A673 (cell line): ENCODE results near the gene FCRL6. TPM values are rescaled to one million over a fixed set of nuclear protein-coding genes. Genes with fewer than 3 reads are reported as not detected.

Source experiments
- BruUV-seq: library from RNA; stranded (reverse); fragments of 400-500 nt; replicated peaks from 2 replicates; lab custom pipeline; 2021; lab: Mats Ljungman, UMichigan
- CTCF ChIA-PET: fragments of 300-600 bp; sonication (Branson Sonifier 250); formaldehyde crosslinking; loops from one replicate; lab custom pipeline; 2022; ENCODE audit warnings: antibody characterized with exemption; lab: Charles Lee
- POLR2A ChIA-PET: fragments of 300-600 bp; sonication (Branson Sonifier 250); formaldehyde crosslinking; loops from one replicate; lab custom pipeline; 2022; ENCODE audit warnings: antibody characterized with exemption; ENCODE audit not compliant: low non-redundant PET; lab: Charles Lee
- DNase-seq: peaks from one replicate; pipeline ENCODE4 v3.0.0-alpha.2; 2015; ENCODE audit warnings: low spot score
- H3K27ac ChIP-seq: fragments of 200-600 bp; sonication (generic); 2 replicates; pipeline ENCODE4 v1.5.1; 2016; ENCODE audit warnings: mixed run types, low read depth, mild to moderate bottlenecking, mixed read lengths, antibody characterized with exemption, low read length; ENCODE audit not compliant: poor library complexity, severe bottlenecking
- H3K27me3 ChIP-seq: fragments of 200-600 bp; sonication (generic); replicated peaks from 2 replicates; pipeline ENCODE4 v1.6.1; 2017; ENCODE audit warnings: mixed run types, low read depth, mild to moderate bottlenecking, mixed read lengths, antibody characterized with exemption, low read length; ENCODE audit not compliant: insufficient read depth, poor library complexity
- H3K36me3 ChIP-seq: fragments of 200-600 bp; sonication (generic); 2 replicates; pipeline ENCODE4 v1.6.1; 2016; ENCODE audit warnings: mixed run types, mild to moderate bottlenecking, mixed read lengths, antibody characterized with exemption, low read length; ENCODE audit not compliant: insufficient read depth, poor library complexity, severe bottlenecking
- H3K4me1 ChIP-seq: fragments of 200-600 bp; sonication (generic); 2 replicates; pipeline ENCODE4 v1.6.1; 2017; ENCODE audit warnings: mixed run types, mild to moderate bottlenecking, mixed read lengths, antibody characterized with exemption, low read length; ENCODE audit not compliant: insufficient read depth, poor library complexity, severe bottlenecking
- H3K4me3 ChIP-seq: fragments of 200-600 bp; sonication (generic); 2 replicates; pipeline ENCODE4 v1.5.1; 2016; ENCODE audit warnings: low read depth, mixed run types, mild to moderate bottlenecking, mixed read lengths, low read length; ENCODE audit not compliant: poor library complexity, severe bottlenecking
- H3K9me3 ChIP-seq: fragments of 200-600 bp; sonication (generic); 2 replicates; pipeline ENCODE4 v1.6.1; 2016; ENCODE audit warnings: mixed run types, low read depth, mild to moderate bottlenecking, mixed read lengths, antibody characterized with exemption, low read length; ENCODE audit not compliant: poor library complexity, severe bottlenecking
- EZH2 ChIP-seq: fragments of 200-600 bp; sonication (generic); IDR thresholded peaks from 2 replicates; pipeline ENCODE4 v1.6.1; 2017; ENCODE audit warnings: borderline replicate concordance, low read depth, mild to moderate bottlenecking, mixed read lengths, antibody characterized with exemption, low read length; ENCODE audit not compliant: poor library complexity, severe bottlenecking
- intact Hi-C: fragments of 100-400 bp; cut with micrococcal nuclease; formaldehyde crosslinking; loops from one replicate; pipeline ENCODE4 v1.10.0; 2022; ENCODE audit not compliant: unreplicated experiment
- total RNA-seq: library from RNA; stranded (reverse); gene quantifications from 2 replicates; pipeline ENCODE4 v1.2.3, GENCODE V29; 2021
- TF ChIP-seq, protein P1 (sequence below): fragments of 300-800, 200-600 bp; sonication (generic); conservative IDR thresholded peaks from 2 replicates; pipeline ENCODE4 v1.5.1; 2017; ENCODE audit warnings: low read depth, mild to moderate bottlenecking, antibody characterized with exemption, low read length, moderate library complexity, mixed read lengths

The FCRL6 gene
- total RNA-seq, 1 experiment from 2014 or later = 0.15 TPM

DNA sequence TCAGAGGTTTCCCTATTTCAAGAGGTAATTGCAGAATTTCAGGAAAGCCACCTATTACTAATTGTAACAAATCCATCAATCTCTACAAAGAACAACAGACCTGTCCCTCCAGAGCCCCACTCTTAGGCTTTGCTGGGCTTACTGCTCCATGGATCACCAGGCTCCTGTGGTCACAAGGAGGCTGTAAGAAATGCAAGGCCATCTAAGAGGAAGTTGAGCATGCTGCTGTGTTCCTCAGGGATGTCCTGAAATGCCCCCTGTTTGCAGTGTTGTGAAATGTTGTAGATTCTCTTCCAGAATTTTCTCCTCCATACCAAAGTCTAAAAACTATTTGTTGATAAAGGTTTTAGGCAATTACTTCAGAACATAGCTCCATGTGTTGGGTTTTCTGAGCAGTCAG lies 45.8 kb upstream of the FCRL6 start:
- BruUV-seq = no TSS peak
- no peak for TF ChIP-seq EZH2
- TF ChIP-seq, protein P1, sequence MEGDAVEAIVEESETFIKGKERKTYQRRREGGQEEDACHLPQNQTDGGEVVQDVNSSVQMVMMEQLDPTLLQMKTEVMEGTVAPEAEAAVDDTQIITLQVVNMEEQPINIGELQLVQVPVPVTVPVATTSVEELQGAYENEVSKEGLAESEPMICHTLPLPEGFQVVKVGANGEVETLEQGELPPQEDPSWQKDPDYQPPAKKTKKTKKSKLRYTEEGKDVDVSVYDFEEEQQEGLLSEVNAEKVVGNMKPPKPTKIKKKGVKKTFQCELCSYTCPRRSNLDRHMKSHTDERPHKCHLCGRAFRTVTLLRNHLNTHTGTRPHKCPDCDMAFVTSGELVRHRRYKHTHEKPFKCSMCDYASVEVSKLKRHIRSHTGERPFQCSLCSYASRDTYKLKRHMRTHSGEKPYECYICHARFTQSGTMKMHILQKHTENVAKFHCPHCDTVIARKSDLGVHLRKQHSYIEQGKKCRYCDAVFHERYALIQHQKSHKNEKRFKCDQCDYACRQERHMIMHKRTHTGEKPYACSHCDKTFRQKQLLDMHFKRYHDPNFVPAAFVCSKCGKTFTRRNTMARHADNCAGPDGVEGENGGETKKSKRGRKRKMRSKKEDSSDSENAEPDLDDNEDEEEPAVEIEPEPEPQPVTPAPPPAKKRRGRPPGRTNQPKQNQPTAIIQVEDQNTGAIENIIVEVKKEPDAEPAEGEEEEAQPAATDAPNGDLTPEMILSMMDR = no peak
- CTCF ChIA-PET = no interaction called here

DNA sequence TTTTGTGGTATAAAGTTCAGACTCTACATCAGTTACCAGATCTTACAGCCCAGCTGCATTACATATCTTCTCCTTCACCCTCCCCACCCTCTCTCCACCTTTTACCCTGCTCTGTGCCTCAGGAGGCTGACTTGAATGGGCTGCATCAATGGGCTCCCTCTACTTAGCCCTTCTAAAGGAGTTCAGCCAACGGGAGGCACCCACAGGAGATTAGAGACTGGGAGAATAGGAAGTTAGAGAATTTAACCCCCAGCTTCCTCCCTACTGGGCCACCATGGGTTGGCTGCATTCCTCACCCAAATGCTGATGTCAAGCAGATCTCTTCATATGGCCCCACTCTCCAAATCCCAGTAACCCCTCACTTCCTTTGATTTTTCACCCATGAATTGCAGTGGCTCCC lies 38.5 kb upstream of the FCRL6 start:
- Histone ChIP-seq H3K27ac (no peak overlapping the region), H3K4me3 (no peak overlapping the region), H3K4me1 (no peaks in the 10 kb centered on the region), H3K27me3 (peaks cover 19% of the 10 kb centered on the region), H3K9me3 (no peaks in the 10 kb centered on the region), H3K36me3 (no peaks in the 10 kb centered on the region)
- ChIA-PET POLR2A (no interaction called here), CTCF (no interaction called here)
- no TSS peak for BruUV-seq
- intact Hi-C loops = no loop called here
- no peak for DNase-seq
- no peak for TF ChIP-seq EZH2
- TF ChIP-seq, protein P1 = no peak

More for the DNA sequence above, 45.8 kb upstream of the FCRL6 start:
- intact Hi-C loops = no loop called here
- Histone ChIP-seq H3K27ac (no peak overlapping the region), H3K36me3 (no peaks in the 10 kb centered on the region), H3K27me3 (peaks cover 28% of the 10 kb centered on the region), H3K4me3 (no peak overlapping the region), H3K9me3 (no peaks in the 10 kb centered on the region), H3K4me1 (no peaks in the 10 kb centered on the region)
- no peak for DNase-seq
- POLR2A ChIA-PET = no interaction called here

DNA sequence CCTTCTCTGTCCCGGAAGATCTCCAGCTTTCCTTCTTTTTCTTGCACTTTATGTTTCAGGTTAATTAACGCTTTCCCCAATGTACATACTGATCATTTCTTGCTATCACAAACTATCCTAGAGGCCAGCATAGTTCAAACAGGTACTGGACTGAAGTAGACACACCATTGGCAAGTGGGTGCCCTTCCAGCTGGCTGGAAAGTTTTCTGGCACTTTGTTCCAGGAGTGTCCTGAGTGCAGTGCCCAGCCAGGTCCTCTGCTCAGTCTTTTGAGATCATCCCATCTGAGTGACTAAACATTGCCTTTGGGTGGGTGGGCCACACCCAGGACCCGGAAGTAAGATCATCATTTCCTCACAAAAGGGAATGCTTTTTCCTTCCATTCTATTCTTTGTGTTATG lies 36.4 kb upstream of the FCRL6 start:
- BruUV-seq = no TSS peak
- DNase-seq = no peak
- peaks cover 17% of the 10 kb centered on the region for H3K27me3 ChIP-seq
- no peaks in the 10 kb centered on the region for H3K9me3 ChIP-seq
- H3K4me3 ChIP-seq = no peak overlapping the region
- no peak overlapping the region for H3K27ac ChIP-seq
- no peaks in the 10 kb centered on the region for H3K4me1 ChIP-seq
- intact Hi-C loops = no loop called here
- no peak for TF ChIP-seq EZH2
- TF ChIP-seq, protein P1 = no peak
- ChIA-PET POLR2A (no interaction called here), CTCF (no interaction called here)
- no peaks in the 10 kb centered on the region for H3K36me3 ChIP-seq
